Prostate gland (tissue), 2 donors: ENCODE data around the gene COLEC12. TPM values are rescaled to one million over a fixed set of nuclear protein-coding genes. Genes with fewer than 3 reads are reported as not detected.

Experiments
- DNase-seq: peaks from one replicate; pipeline ENCODE4 v3.0.0-alpha.2; 2019; ENCODE audit warnings: low spot score
- H3K27ac ChIP-seq, 2 donors: fragments of 200-600 bp; sonication (generic); 2 replicates each; pipeline ENCODE4 v1.5.1; 2017 to 2019
- H3K27me3 ChIP-seq: fragments of 200-600 bp; sonication (generic); replicated peaks from 2 replicates; pipeline ENCODE4 v1.5.1; 2019; ENCODE audit not compliant: insufficient read depth
- H3K36me3 ChIP-seq, 2 donors: fragments of 200-600 bp; sonication (generic); 1 replicate in 1 of 2; 2 replicates in 1 of 2; pipeline versions ENCODE4 v1.5.1 to v1.8.1; 2017 to 2019
- H3K4me1 ChIP-seq: fragments of 200-600 bp; sonication (generic); replicated peaks from 2 replicates; pipeline ENCODE4 v1.5.1; 2019
- H3K4me3 ChIP-seq, 2 donors: fragments of 200-600 bp; sonication (generic); 2 replicates each; pipeline ENCODE4 v1.5.1; 2017 to 2019
- H3K9me3 ChIP-seq: fragments of 200-600 bp; sonication (generic); 2 replicates; pipeline ENCODE4 v1.5.1; 2017
- CTCF ChIP-seq, 4 experiments: fragments of 200-600 bp in 2 of 4; fragments of 450-650 bp in 2 of 4; sonication (generic) in 2 of 4; IDR thresholded peaks; 1 replicate in 3 of 4; 2 replicates in 1 of 4; pipeline ENCODE4 v1.5.1; 2016 to 2019; ENCODE audit warnings: antibody characterized with exemption in 4 of 4, mild to moderate bottlenecking in 2 of 4, moderate library complexity in 2 of 4
- POLR2A ChIP-seq: fragments of 450-650 bp; IDR thresholded peaks from one replicate; pipeline ENCODE4 v1.6.1; 2016; ENCODE audit warnings: antibody characterized with exemption, mild to moderate bottlenecking
- POLR2AphosphoS5 ChIP-seq: sonication (generic); formaldehyde crosslinking; IDR thresholded peaks from one replicate; pipeline ENCODE4 v1.6.1; 2017; ENCODE audit warnings: antibody characterized with exemption
- WGBS: methylation state at CpG from one replicate; pipeline ENCODE4 v1.1.5; 2018; 5-methylcytosine and 5-hydroxymethylcytosine counted together
- intact Hi-C: fragments of 100-400 bp; cut with DNase I; formaldehyde crosslinking; loops from one replicate; pipeline ENCODE4 v1.14.2; 2022
- total RNA-seq, 2 donors: library from RNA; depleted of rRNA; stranded (reverse); fragments of >200 nt; gene quantifications; one replicate each; pipeline ENCODE4 v1.1.0, GENCODE V29; 2016

The COLEC12 gene
- total RNA-seq, 2 donors from 2014 or later, result 11.1 to 35.0 TPM

DNA sequence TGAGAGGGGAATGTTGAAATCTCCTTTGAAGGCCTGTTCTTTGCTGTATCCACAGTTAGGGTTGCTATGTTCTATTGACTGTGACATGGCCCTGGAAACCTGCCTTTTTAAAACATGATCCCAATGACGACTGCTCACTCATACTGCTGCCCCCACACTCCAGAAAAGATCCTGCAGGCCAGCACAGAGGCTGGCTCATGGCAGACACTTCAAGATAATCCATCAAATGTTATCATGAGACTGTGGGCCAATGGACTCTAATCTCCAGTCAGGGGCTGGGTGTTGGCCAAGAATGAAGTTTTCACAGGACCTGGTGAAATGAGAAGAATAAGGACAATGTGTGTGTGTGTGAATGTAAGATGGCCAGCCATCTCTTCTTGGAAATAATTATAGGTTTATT, 173.7 kb downstream of the COLEC12 start:
- H3K4me3 ChIP-seq, result no peak overlapping the region
- DNase-seq, result no peak
- H3K9me3 ChIP-seq, result no peaks in the 10 kb centered on the region
- WGBS, result 50% methylated on average over 1 of the region's 1 CpG
- H3K4me1 ChIP-seq, result no peaks in the 10 kb centered on the region
- no peaks in the 10 kb centered on the region for H3K36me3 ChIP-seq
- H3K27ac ChIP-seq, result no peak overlapping the region
- TF ChIP-seq POLR2AphosphoS5 (no peak), POLR2A (no peak), CTCF (IDR thresholded peaks at IDR 0.05) (no peak)
- intact Hi-C loops, result loop anchor here (5.0 kb wide), 1 partner anchor 45 kb away; no protein-coding TSS in a partner anchor
- no peaks in the 10 kb centered on the region for H3K27me3 ChIP-seq

GRCh38 chr18:323253-323622, 177.3 kb downstream of the COLEC12 start:
- H3K27me3 ChIP-seq, result no peaks in the 10 kb centered on the region
- TF ChIP-seq CTCF (IDR thresholded peaks at IDR 0.05) (no peak), POLR2A (no peak), POLR2AphosphoS5 (no peak)
- no peak overlapping the region for H3K27ac ChIP-seq
- 65% methylated on average over 2 of the region's 2 CpGs for WGBS
- H3K4me3 ChIP-seq, result no peak overlapping the region
- no peaks in the 10 kb centered on the region for H3K9me3 ChIP-seq
- no peaks in the 10 kb centered on the region for H3K36me3 ChIP-seq
- DNase-seq, result no peak
- intact Hi-C loops, result no loop called here
- H3K4me1 ChIP-seq, result no peaks in the 10 kb centered on the region

GRCh38 chr18:321865-322467, 178.5 kb downstream of the COLEC12 start:
- H3K27ac ChIP-seq, result no peak overlapping the region
- WGBS, result 94% methylated on average over 5 of the region's 5 CpGs
- no peak overlapping the region for H3K4me3 ChIP-seq
- H3K9me3 ChIP-seq, result no peaks in the 10 kb centered on the region
- TF ChIP-seq POLR2AphosphoS5 (no peak), CTCF (IDR thresholded peaks at IDR 0.05) (no peak), POLR2A (no peak)
- intact Hi-C loops, result no loop called here
- H3K27me3 ChIP-seq, result no peaks in the 10 kb centered on the region
- no peaks in the 10 kb centered on the region for H3K36me3 ChIP-seq
- DNase-seq, result no peak
- H3K4me1 ChIP-seq, result no peaks in the 10 kb centered on the region

DNA sequence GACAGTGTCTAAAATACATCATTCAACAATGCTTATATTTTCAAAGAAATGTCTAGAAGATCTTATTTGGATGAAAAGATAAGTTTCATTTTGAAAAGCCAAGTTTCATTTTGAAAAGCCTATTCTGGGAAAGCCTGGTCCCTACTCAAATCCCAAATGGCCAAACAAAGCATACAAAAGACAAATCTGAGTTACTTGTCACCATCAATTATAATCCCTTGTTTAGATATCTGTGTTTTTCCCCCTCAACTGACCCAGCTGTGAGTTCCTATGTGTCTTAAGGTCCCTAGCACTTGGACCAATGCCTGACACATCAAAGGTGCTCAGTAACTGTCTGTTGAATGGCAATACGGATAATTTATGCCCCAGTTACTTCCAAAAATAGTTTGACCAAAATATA, 180.3 kb downstream of the COLEC12 start:
- WGBS, result 59% methylated on average over 1 of the region's 1 CpG
- H3K4me3 ChIP-seq, result no peak overlapping the region
- intact Hi-C loops, result no loop called here

More for the DNA sequence above, 180.3 kb downstream of the COLEC12 start:
- Histone ChIP-seq H3K4me1 (no peaks in the 10 kb centered on the region), H3K27me3 (no peaks in the 10 kb centered on the region), H3K36me3 (no peaks in the 10 kb centered on the region), H3K9me3 (no peaks in the 10 kb centered on the region), H3K27ac (no peak overlapping the region)
- TF ChIP-seq CTCF (IDR thresholded peaks at IDR 0.05), result no peak
- TF ChIP-seq POLR2A, result no peak
- DNase-seq, result no peak
